GM12892 (cell line): Measurements from ENCODE around the gene PAK1IP1.

ENCODE experiments used
- POLR2A ChIP-seq: IDR thresholded peaks from 2 replicates; pipeline ENCODE4 v1.6.1; 2011; ENCODE audit warnings: low read depth, low read length, control low read depth
- POLR2AphosphoS5 ChIP-seq: IDR thresholded peaks from 2 replicates; pipeline ENCODE4 v1.6.1; 2011; ENCODE audit warnings: low read depth, low read length, control low read depth
- TAF1 ChIP-seq: IDR thresholded peaks from 2 replicates; pipeline ENCODE4 v1.6.1; 2011; ENCODE audit warnings: low read depth, mild to moderate bottlenecking, control low read depth, low read length, borderline replicate concordance

DNA sequence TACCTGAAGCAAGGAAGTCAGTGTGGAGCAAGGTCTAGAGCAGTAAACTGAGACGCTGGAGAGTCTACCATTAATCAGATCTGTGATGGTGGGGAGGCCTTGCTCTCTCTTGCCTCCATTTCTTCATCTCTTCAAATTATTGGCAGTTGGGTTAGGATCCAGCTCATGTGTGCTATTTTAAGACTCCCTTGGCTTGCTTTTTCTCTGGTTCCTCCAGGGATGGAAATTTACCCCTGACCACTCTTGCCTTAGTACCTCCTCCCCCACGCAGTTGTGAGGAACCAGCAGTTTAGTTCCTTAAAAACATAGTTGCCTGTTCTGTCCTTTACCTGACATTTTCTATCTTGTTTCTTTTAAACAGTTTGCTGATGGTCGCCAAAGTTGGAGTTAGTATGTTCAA is 35.5 kb downstream of the PAK1IP1 start:
- TF ChIP-seq POLR2A, result no peak
- no peak for TF ChIP-seq POLR2AphosphoS5
- no peak for TF ChIP-seq TAF1
